Natural killer cell (primary cell): ENCODE measurements around the gene WNT16. TPM values are rescaled to one million over a fixed set of nuclear protein-coding genes. Genes with fewer than 3 reads are reported as not detected.

Experiments
- ATAC-seq, 3 donors: fragments of 150-1000 bp in 2 of 3; fragments of 200-7000 bp in 1 of 3; cut with Tn5 transposase; 1 replicate in 1 of 3; 2 replicates in 2 of 3; pipeline ENCODE4 v1.10.0; 2021; ENCODE audit warnings: mild to moderate bottlenecking in 2 of 3, moderate library complexity in 2 of 3
- DNase-seq, 2 donors: peaks; one replicate each; pipeline versions ENCODE4 v3.0.0 to v3.0.0-alpha.2; 2013 to 2021; ENCODE audit warnings: mixed read lengths in 1 of 2
- H3K27ac ChIP-seq: one replicate; pipeline ENCODE4 v1.5.1; 2013; ENCODE audit warnings: mild to moderate bottlenecking, low read length
- H3K27me3 ChIP-seq: one replicate; pipeline ENCODE4 v1.6.1; 2013; ENCODE audit warnings: low read length; ENCODE audit not compliant: control insufficient read depth, insufficient read depth
- H3K36me3 ChIP-seq: one replicate; pipeline ENCODE4 v1.6.1; 2013; ENCODE audit warnings: low read length; ENCODE audit not compliant: control insufficient read depth, insufficient read depth
- H3K4me1 ChIP-seq: one replicate; pipeline ENCODE4 v1.6.1; 2013; ENCODE audit warnings: low read length; ENCODE audit not compliant: control insufficient read depth, insufficient read depth
- H3K4me3 ChIP-seq: one replicate; pipeline ENCODE4 v1.5.1; 2013; ENCODE audit warnings: low read length
- H3K9me3 ChIP-seq: one replicate; pipeline ENCODE4 v1.6.1; 2013; ENCODE audit warnings: low read length; ENCODE audit not compliant: control insufficient read depth, insufficient read depth
- H3K27ac Mint-ChIP-seq, 2 donors: one replicate each; pipeline ENCODE4 v1.8.0; 2022; ENCODE audit warnings: mild to moderate bottlenecking in 2 of 2, mixed read lengths in 2 of 2, moderate library complexity in 1 of 2
- H3K27me3 Mint-ChIP-seq, 2 donors: one replicate each; pipeline ENCODE4 v1.8.0; 2022; ENCODE audit warnings: low read depth in 2 of 2, mixed read lengths in 2 of 2
- H3K36me3 Mint-ChIP-seq: one replicate; pipeline ENCODE4 v1.8.0; 2022; ENCODE audit warnings: mixed read lengths
- H3K4me1 Mint-ChIP-seq, 2 donors: one replicate each; pipeline ENCODE4 v1.8.0; 2022; ENCODE audit warnings: mixed read lengths in 2 of 2
- H3K4me3 Mint-ChIP-seq: one replicate; pipeline ENCODE4 v1.8.0; 2022; ENCODE audit warnings: mild to moderate bottlenecking, moderate library complexity, mixed read lengths
- H3K9me3 Mint-ChIP-seq, 2 donors: one replicate each; pipeline ENCODE4 v1.8.0; 2022; ENCODE audit warnings: mixed read lengths in 2 of 2
- WGBS: methylation state at CpG from one replicate; pipeline ENCODE4 v1.1.7; 2013; ENCODE audit warnings: missing lambda C conversion rate; ENCODE audit not compliant: insufficient coverage; 5-methylcytosine and 5-hydroxymethylcytosine counted together
- intact Hi-C: fragments of 100-400 bp; cut with micrococcal nuclease; formaldehyde crosslinking; loops from one replicate; pipeline ENCODE4 v1.14.2; 2022
- total RNA-seq, 4 donors: library from RNA; stranded (reverse); fragments of 120-200 nt in 1 of 4; gene quantifications; one replicate each; pipeline versions ENCODE4 v1.2.3 to v1.2.4, GENCODE V29; 2013 to 2022
- TF ChIP-seq, protein P1 (sequence below): fragments of 200-600 bp; IDR thresholded peaks from one replicate; pipeline ENCODE4 v1.8.0; 2022; ENCODE audit warnings: antibody characterized with exemption

The WNT16 gene
- total RNA-seq, 3 donors from 2014 or later (not counting 1 experiment from before 2014, with no cell fraction given): not detected

DNA sequence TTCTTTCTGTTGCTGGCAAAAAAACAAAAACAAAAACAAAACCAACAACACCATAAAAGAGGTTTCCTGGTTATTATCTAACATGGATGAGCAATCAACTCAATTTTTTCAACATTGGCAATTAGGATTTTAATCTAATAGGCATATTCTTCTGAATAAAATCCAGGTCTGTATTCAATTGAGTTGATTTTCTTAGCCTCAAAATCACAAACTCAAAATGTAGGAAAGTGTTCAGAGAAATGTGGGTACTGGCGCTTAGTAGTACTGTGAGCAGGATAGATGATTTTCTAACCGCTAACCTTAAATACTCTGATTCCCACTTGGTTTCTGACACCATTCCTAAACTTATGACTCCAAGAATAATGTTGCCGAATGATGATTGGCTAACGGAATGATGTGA, 5.6 kb downstream of the WNT16 start:
- TF ChIP-seq, protein P1, sequence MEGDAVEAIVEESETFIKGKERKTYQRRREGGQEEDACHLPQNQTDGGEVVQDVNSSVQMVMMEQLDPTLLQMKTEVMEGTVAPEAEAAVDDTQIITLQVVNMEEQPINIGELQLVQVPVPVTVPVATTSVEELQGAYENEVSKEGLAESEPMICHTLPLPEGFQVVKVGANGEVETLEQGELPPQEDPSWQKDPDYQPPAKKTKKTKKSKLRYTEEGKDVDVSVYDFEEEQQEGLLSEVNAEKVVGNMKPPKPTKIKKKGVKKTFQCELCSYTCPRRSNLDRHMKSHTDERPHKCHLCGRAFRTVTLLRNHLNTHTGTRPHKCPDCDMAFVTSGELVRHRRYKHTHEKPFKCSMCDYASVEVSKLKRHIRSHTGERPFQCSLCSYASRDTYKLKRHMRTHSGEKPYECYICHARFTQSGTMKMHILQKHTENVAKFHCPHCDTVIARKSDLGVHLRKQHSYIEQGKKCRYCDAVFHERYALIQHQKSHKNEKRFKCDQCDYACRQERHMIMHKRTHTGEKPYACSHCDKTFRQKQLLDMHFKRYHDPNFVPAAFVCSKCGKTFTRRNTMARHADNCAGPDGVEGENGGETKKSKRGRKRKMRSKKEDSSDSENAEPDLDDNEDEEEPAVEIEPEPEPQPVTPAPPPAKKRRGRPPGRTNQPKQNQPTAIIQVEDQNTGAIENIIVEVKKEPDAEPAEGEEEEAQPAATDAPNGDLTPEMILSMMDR: no peak
- Histone ChIP-seq H3K4me3 (no peak overlapping the region), H3K9me3 (no peaks in the 10 kb centered on the region), H3K36me3 (no peaks in the 10 kb centered on the region), H3K4me1 (peaks cover 16% of the 10 kb centered on the region), H3K27me3 (peaks cover 36% of the 10 kb centered on the region), H3K27ac (no peak overlapping the region)
- ATAC-seq (no peak), DNase-seq (no peak)
- Mint-ChIP-seq H3K27ac (no peak overlapping the region), H3K4me3 (no peak overlapping the region), H3K36me3 (no peaks in the 10 kb centered on the region), H3K9me3 (no peaks in the 10 kb centered on the region), H3K27me3 (peaks cover 16 to 41% of the 10 kb centered on the region in 2 donors), H3K4me1 (peaks cover 20 to 26% of the 10 kb centered on the region in 2 donors)
- intact Hi-C loops: no loop called here
- 93% methylated on average over 4 of the region's 4 CpGs for WGBS

DNA sequence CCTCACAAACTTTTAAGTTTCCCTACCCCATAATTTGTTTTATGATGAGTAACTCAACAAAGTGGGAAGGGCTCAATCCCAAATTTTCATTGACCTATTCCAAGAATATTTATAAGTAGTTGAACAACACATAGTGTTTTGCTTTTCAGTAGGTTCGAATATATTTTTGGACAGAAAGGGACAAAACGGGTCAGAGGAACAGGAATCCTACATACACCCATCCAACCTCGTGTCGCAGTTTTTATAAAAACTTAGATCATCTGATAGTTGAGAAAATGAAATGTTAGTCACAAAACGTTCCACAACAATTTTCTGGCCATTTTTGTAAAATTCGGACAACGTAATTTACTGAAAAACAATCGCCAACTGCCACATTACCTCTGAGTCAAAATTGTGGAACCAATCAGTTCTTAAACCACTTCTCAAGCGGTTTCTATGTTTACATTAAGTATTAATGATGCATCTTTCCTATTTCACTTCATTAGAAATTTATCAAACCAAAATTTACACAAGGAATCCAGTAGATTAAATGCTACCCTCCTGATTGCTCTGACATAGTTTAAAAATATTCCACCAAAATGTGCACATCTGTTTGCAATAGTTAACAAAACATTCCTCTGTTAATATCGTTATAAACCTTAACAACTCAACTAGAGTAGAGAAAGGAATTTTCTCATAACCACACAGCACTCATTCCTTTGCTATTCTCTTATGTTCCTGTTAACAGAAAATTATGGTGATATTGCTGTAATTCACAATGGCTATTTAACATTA, 6.3 kb downstream of the WNT16 start:
- intact Hi-C loops: no loop called here
- WGBS: 85% methylated on average over 6 of the region's 10 CpGs
- H3K4me3 ChIP-seq: no peak overlapping the region
- peaks cover 10% of the 10 kb centered on the region for H3K4me1 ChIP-seq
- TF ChIP-seq, protein P1: no peak
- DNase-seq (no peak), ATAC-seq (no peak)
- Mint-ChIP-seq H3K4me1 (peaks cover 13 to 19% of the 10 kb centered on the region in 2 donors), H3K9me3 (no peaks in the 10 kb centered on the region), H3K27me3 (peaks cover 14 to 34% of the 10 kb centered on the region in 2 donors), H3K27ac (no peak overlapping the region), H3K36me3 (no peaks in the 10 kb centered on the region), H3K4me3 (no peak overlapping the region)
- no peaks in the 10 kb centered on the region for H3K9me3 ChIP-seq
- H3K36me3 ChIP-seq: no peaks in the 10 kb centered on the region
- H3K27ac ChIP-seq: no peak overlapping the region
- peaks cover 36% of the 10 kb centered on the region for H3K27me3 ChIP-seq

DNA sequence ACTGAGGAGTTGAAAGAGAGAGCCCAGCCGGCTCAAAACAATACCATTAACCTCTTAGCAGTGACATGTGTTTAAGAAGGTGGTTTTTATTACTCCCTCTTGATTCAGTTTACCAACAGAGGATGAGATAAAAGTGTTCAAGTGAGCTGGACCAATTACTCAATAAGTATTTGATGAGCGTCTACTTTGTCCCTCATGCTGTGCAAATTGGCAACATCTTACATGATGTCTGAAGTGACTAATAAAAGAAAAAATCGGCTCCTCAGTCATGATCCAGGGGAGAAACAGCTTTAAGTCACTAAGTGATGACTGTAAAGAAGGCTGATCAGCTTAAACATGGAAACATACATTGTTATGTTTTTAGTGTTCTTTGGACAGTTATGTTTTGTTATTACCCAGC, 7.8 kb downstream of the WNT16 start:
- Histone ChIP-seq H3K9me3 (no peaks in the 10 kb centered on the region), H3K27me3 (peaks cover 25% of the 10 kb centered on the region), H3K4me3 (no peak overlapping the region), H3K4me1 (peaks cover 4% of the 10 kb centered on the region), H3K27ac (no peak overlapping the region), H3K36me3 (no peaks in the 10 kb centered on the region)
- no peaks in the 10 kb centered on the region for H3K36me3 Mint-ChIP-seq
- H3K27me3 Mint-ChIP-seq: peaks cover 5 to 22% of the 10 kb centered on the region in 2 donors
- H3K4me1 Mint-ChIP-seq: peaks cover 7 to 14% of the 10 kb centered on the region in 2 donors
- H3K9me3 Mint-ChIP-seq: no peaks in the 10 kb centered on the region
- TF ChIP-seq, protein P1: no peak
- ATAC-seq (no peak), DNase-seq (no peak)
- intact Hi-C loops: no loop called here
- 82% methylated on average over 2 of the region's 3 CpGs for WGBS
- no peak overlapping the region for H3K4me3 Mint-ChIP-seq
- H3K27ac Mint-ChIP-seq: no peak overlapping the region

DNA sequence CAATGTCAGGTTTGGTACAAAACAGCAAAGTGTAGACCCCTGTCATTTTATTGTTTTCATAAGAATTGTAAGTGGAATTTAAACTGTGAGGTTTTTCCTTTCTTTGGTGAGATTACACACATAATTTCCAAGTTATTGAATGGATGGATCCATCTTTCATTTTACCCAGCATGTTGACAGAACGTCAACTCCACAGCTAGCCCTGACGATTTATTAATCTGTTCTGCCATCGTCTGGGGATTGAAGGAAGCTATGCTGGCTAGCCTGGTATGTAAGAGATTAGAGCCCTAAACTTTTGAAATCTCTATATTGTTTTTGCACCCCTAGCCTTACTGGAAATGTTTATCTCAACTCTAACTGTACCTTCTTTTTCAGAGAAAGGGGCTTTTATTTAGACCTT, 8.6 kb downstream of the WNT16 start:
- Histone ChIP-seq H3K4me1 (peaks cover 4% of the 10 kb centered on the region), H3K9me3 (no peaks in the 10 kb centered on the region), H3K27me3 (peaks cover 17% of the 10 kb centered on the region), H3K4me3 (no peak overlapping the region), H3K36me3 (no peaks in the 10 kb centered on the region), H3K27ac (no peak overlapping the region)
- 17% methylated on average over 1 of the region's 3 CpGs for WGBS
- Mint-ChIP-seq H3K27ac (no peak overlapping the region), H3K27me3 (peaks cover 3 to 19% of the 10 kb centered on the region in 2 donors), H3K9me3 (no peaks in the 10 kb centered on the region), H3K36me3 (peaks cover 7% of the 10 kb centered on the region), H3K4me1 (peaks cover 7 to 14% of the 10 kb centered on the region in 2 donors), H3K4me3 (no peak overlapping the region)
- intact Hi-C loops: no loop called here
- TF ChIP-seq, protein P1: no peak
- ATAC-seq: no peak
- DNase-seq: no peak
